GM12891 (cell line): ENCODE measurements around the gene MTREX.

ENCODE experiments used
- PAX5 ChIP-seq: IDR thresholded peaks from 2 replicates; pipeline ENCODE4 v1.6.1; 2011; ENCODE audit warnings: low read length, moderate library complexity, mild to moderate bottlenecking; ENCODE audit not compliant: insufficient read depth, severe bottlenecking
- POLR2A ChIP-seq: IDR thresholded peaks from 2 replicates; pipeline ENCODE4 v1.6.1; 2011; ENCODE audit warnings: low read depth, low read length, control low read depth
- POLR2AphosphoS5 ChIP-seq: IDR thresholded peaks from 2 replicates; pipeline ENCODE4 v1.6.1; 2011; ENCODE audit warnings: low read depth, low read length, control low read depth
- POU2F2 ChIP-seq: IDR thresholded peaks from 2 replicates; pipeline ENCODE4 v1.6.1; 2011; ENCODE audit warnings: low read depth, mild to moderate bottlenecking, control low read depth, low read length, moderate library complexity
- SPI1 ChIP-seq: IDR thresholded peaks from 2 replicates; pipeline ENCODE4 v1.6.1; 2011; ENCODE audit warnings: low read depth, low read length, control low read depth
- TAF1 ChIP-seq: IDR thresholded peaks from 2 replicates; pipeline ENCODE4 v1.6.1; 2011; ENCODE audit warnings: low read depth, low read length, control low read depth

DNA sequence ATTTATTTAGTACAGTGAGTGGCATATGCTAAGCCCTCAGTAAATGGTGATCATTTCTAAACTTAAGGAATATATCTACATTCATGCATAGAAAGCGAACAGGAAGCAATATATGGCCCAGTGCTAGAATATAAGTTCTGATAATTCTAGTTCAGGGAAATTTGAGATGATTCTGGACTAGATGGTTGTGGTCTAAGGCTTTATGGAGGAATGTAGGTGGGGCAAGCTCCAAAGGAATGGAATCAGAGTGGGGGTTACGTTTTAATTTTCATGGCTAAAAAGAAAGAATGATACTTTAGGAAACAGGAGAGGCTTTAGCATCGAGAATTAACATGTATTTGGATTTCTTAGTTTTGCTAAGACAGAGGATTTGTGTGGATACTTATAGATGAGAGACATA, 56.1 kb downstream of the MTREX start:
- no peak for TF ChIP-seq TAF1
- TF ChIP-seq POLR2AphosphoS5, result no peak
- TF ChIP-seq POLR2A, result no peak
- no peak for TF ChIP-seq POU2F2
- TF ChIP-seq SPI1, result no peak
- no peak for TF ChIP-seq PAX5
